ENCODE results near the gene FAM83F.

- TF ChIP-seq CTCF (IDR thresholded peaks at IDR 0.05) (no peak), EZH2 (IDR thresholded peaks at IDR 0.05; ENCODE audit: borderline replicate concordance, insufficient read depth, low read depth, low read length, poor library complexity, severe bottlenecking) (no peak)
Observed at GRCh38 chr22:40001800-40002577, 7.2 kb downstream of the FAM83F start.
